Right lobe of liver (tissue), 4 donors: ENCODE results near the gene RMRP.

Experiments used
- CTCF ChIP-seq, 4 donors: fragments of 200-600 bp in 3 of 4; fragments of 450-650 bp in 1 of 4; IDR thresholded peaks; one replicate each; pipeline versions ENCODE4 v1.5.1 to v1.8.0; 2016 to 2022; ENCODE audit warnings: antibody characterized with exemption in 4 of 4, mild to moderate bottlenecking in 2 of 4
- POLR2A ChIP-seq: fragments of 450-650 bp; IDR thresholded peaks from one replicate; pipeline ENCODE4 v1.6.1; 2017; ENCODE audit warnings: antibody characterized with exemption, mild to moderate bottlenecking
- donor health status: DM: no; HTN: no; CAD: no.
- donor health status: DM: no; HTN: no; CAD: no.
- donor health status: DM: no; HTN: yes; CAD: no.

GRCh38 chr9:35659340-35659739, 1.5 kb upstream of the RMRP start:
- TF ChIP-seq CTCF (IDR thresholded peaks at IDR 0.05) = no peak
- no peak for TF ChIP-seq POLR2A
